Colonic mucosa (tissue), 4 donors: ENCODE data around the gene ALOX5AP. TPM values are rescaled to one million over a fixed set of nuclear protein-coding genes. Genes with fewer than 3 reads are reported as not detected.

Experiments
- DNase-seq: peaks from one replicate; pipeline ENCODE4 v3.0.0-alpha.2; 2020
- H3K27ac ChIP-seq: fragments of 200-600 bp; one replicate; pipeline ENCODE4 v1.8.0; 2021
- H3K27me3 ChIP-seq: fragments of 200-600 bp; one replicate; pipeline ENCODE4 v1.8.0; 2021
- H3K36me3 ChIP-seq: fragments of 200-600 bp; one replicate; pipeline ENCODE4 v1.8.0; 2021
- H3K4me1 ChIP-seq: fragments of 200-600 bp; one replicate; pipeline ENCODE4 v1.8.0; 2021; ENCODE audit warnings: mild to moderate bottlenecking
- H3K4me3 ChIP-seq: fragments of 200-600 bp; one replicate; pipeline ENCODE4 v1.8.0; 2021
- H3K9ac ChIP-seq, 2 donors: one replicate each; pipeline ENCODE4 v1.7.0; 2013; ENCODE audit warnings: control low read depth in 2 of 2, low read depth in 2 of 2, low read length in 2 of 2
- H3K9me3 ChIP-seq: fragments of 200-600 bp; one replicate; pipeline ENCODE4 v1.8.0; 2021
- intact Hi-C: fragments of 100-400 bp; cut with DNase I; formaldehyde crosslinking; loops from one replicate; pipeline ENCODE4 v1.14.1; 2022
- total RNA-seq, 2 donors: library from RNA; stranded (reverse); fragmentation: NEBNext Ultra II Directional in 1 of 2; extraction: Animal tissue kit (Norgen Biotek cat#: 25700) in 1 of 2; gene quantifications; one replicate each; pipeline ENCODE4 v1.2.1, GENCODE V29; 2021
- TF ChIP-seq, protein P1 (sequence below): fragments of 200-600 bp; IDR thresholded peaks from one replicate; pipeline ENCODE4 v1.8.0; 2022; ENCODE audit warnings: antibody characterized with exemption, mild to moderate bottlenecking
- donor health status: healthy.
- donor health status: DM: no; HTN: no; CAD: no.
- donor health status: DM: no; HTN: no; CAD: no.

ALOX5AP gene
- 1 to 10 TPM; 5.0 to 5.1 TPM for total RNA-seq

DNA sequence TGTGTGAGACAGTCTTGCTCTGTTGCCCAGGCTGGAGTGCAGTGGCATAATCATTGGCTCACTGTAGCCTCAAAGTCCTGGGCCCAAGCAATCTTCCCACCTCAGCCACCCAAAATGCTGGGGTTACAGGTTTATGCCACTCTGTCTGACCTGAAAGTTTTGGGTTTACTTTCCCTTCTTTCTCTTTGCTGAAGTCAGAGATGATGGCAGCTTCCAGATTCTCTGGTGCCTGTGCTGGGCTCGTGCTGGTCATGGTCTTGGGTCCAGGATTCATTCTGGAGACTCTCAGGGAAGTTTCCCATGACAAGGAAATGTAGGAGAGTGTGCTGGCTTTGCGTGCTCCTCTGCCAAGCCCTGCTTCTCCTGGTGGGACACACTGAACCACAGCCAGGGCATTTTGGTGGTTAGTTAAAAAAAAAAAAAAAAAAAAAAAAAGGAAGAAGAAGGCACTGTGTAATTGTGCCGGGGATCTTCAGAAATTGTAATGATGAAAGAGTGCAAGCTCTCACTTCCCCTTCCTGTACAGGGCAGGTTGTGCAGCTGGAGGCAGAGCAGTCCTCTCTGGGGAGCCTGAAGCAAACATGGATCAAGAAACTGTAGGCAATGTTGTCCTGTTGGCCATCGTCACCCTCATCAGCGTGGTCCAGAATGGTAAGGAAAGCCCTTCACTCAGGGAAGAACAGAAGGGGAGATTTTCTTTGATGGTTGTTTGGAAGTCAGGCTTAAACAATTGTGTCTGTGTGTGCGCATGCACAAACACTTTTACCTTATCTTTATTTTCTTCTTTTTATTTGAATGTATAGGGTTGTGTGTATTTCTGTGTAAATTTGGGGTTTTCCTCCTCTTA is at the start of gene ALOX5AP:
TSS of gene ALOX5AP (plus strand) at position 519 of the 847 bp plus-strand sequence. CDS start at position 582, 63 bp downstream.
- peak within 1 kb of the TSS in 1 of 2 donors; percentile 24 for H3K9ac ChIP-seq
- no peaks in the 10 kb centered on the region for H3K27me3 ChIP-seq
- H3K27ac ChIP-seq, result peak within 1 kb of the TSS; percentile 37
- intact Hi-C loops, result no loop called here
- H3K4me1 ChIP-seq, result no peaks in the 10 kb centered on the region
- no peak for DNase-seq
- no peak within 1 kb of the TSS for H3K4me3 ChIP-seq
- no peaks in the 10 kb centered on the region for H3K36me3 ChIP-seq
- TF ChIP-seq, protein P1, sequence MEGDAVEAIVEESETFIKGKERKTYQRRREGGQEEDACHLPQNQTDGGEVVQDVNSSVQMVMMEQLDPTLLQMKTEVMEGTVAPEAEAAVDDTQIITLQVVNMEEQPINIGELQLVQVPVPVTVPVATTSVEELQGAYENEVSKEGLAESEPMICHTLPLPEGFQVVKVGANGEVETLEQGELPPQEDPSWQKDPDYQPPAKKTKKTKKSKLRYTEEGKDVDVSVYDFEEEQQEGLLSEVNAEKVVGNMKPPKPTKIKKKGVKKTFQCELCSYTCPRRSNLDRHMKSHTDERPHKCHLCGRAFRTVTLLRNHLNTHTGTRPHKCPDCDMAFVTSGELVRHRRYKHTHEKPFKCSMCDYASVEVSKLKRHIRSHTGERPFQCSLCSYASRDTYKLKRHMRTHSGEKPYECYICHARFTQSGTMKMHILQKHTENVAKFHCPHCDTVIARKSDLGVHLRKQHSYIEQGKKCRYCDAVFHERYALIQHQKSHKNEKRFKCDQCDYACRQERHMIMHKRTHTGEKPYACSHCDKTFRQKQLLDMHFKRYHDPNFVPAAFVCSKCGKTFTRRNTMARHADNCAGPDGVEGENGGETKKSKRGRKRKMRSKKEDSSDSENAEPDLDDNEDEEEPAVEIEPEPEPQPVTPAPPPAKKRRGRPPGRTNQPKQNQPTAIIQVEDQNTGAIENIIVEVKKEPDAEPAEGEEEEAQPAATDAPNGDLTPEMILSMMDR, result no peak
- no peaks in the 10 kb centered on the region for H3K9me3 ChIP-seq

DNA sequence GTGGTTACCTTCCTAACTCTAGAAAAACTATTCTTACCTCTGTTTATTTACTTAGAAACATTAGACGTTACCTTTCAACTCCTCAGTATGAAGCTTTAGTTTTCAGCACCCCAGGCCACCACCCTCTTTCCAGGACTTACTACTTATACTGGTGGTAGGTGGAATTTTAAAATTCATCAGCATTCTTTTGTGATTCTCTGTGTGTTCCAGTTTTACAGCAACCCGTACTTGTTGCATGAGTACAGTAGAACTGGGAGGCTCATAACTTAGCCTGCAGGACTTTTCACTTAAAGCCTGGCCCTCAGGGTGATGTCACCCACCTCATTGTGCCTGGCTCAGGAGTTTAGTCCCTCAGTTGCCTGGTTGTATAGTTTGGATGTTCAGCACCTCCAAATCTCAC is 49.4 kb upstream of the ALOX5AP start:
- H3K4me3 ChIP-seq, result no peak overlapping the region
- intact Hi-C loops, result no loop called here
- peak overlapping the region; percentile 39 for H3K27ac ChIP-seq
- no peaks in the 10 kb centered on the region for H3K9me3 ChIP-seq
- TF ChIP-seq, protein P1, result no peak
- no peaks in the 10 kb centered on the region for H3K4me1 ChIP-seq
- H3K9ac ChIP-seq, result no peak overlapping the region
- no peaks in the 10 kb centered on the region for H3K36me3 ChIP-seq
- no peak for DNase-seq
- H3K27me3 ChIP-seq, result no peaks in the 10 kb centered on the region

DNA sequence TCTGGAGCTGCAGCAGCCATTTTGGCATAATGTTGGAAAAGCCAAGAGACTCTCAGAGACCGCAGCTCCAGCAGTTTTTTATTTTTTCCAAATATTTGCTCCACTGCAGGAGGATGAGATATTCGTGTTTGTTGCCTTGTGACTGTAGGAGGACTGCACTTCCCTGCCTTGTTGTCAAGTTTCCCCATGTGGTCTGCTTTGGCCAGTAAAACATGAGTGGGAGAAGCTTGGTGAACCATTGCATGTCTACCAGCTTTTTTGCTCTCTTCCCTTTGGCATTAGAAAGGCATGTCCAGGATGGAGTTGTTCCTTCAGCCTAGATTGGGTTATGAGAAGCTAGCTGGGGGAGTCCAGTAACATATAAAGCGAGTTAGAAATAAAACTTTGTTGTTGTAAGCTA is 47.7 kb upstream of the ALOX5AP start:
- TF ChIP-seq, protein P1, result no peak
- no peak for DNase-seq
- Histone ChIP-seq H3K9ac (no peak overlapping the region), H3K36me3 (no peaks in the 10 kb centered on the region), H3K27ac (no peak overlapping the region), H3K27me3 (no peaks in the 10 kb centered on the region), H3K9me3 (no peaks in the 10 kb centered on the region), H3K4me3 (no peak overlapping the region), H3K4me1 (no peaks in the 10 kb centered on the region)
- intact Hi-C loops, result no loop called here

DNA sequence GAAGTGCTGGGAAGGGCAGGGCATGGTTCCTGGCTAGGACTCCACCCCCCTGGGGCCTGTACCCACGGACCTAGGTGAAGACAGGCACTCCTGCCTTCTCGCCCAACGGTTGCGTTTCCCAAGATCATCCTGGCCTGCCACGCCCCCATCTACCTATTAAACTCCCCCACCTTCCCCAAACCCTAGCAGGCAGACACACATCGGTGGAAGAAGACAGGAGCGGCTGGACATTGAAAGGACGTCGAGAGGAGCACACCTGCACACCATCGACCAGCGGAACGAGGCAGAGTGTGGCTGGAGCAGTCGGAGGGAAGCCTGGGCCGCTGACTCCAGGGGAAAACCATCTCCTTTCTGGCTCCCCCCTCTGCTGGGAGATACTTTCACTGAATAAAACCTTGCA is 45.6 kb upstream of the ALOX5AP start:
- intact Hi-C loops, result loop anchor here (10.0 kb wide), 1 partner anchor 55 kb away; no protein-coding TSS in a partner anchor
- H3K27ac ChIP-seq, result peak overlapping the region; percentile 66
- H3K4me3 ChIP-seq, result no peak overlapping the region
- peak overlapping the region in 1 of 2 donors; percentile 60 for H3K9ac ChIP-seq
- no peaks in the 10 kb centered on the region for H3K27me3 ChIP-seq
- H3K9me3 ChIP-seq, result no peaks in the 10 kb centered on the region
- TF ChIP-seq, protein P1, result no peak
- no peaks in the 10 kb centered on the region for H3K4me1 ChIP-seq
- no peaks in the 10 kb centered on the region for H3K36me3 ChIP-seq
- no peak for DNase-seq

DNA sequence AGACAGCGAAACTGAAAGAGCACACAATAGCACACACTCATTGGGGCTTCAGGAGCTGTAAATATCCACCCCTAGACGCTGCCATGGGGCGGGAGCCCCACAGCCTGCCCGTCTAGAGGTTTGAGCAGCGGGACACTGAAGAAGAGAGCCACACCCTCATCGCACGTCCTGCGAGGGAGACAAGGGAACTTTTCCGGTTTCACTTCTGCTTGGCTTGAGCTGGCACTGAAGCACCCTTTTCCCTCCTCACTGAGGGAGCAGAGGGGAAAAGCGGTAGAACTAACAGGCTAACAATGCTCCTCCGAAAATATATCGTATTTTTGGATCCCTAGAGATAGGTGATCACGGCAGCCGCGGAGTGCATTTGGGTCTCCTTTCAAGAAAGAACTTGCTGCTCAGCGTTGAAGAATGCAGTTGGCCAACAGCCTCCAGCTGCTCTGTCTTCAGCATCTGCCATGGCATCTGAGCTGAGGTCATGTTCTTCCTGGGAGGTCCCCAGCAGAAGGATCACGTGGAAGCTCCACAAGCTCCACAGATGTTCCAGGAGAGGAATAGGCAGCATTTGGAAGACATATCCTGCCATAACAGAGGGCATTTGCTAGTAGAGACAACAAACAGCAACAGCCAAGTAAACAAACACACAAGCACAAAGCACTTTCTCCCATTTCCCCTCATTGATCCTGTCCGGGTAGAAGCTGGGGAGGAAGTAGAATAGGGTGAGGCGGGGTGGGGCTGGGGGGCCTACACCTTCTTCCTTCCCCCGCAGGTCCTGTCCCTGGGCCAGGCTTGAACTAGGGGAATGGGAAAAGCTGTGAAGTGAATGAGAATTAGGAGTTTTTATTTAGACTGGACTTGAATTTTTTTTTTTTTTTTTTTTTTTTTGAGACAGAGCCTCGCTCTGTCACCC is 44.8 kb upstream of the ALOX5AP start:
- Histone ChIP-seq H3K9me3 (no peaks in the 10 kb centered on the region), H3K4me1 (no peaks in the 10 kb centered on the region), H3K27me3 (no peaks in the 10 kb centered on the region), H3K4me3 (peak overlapping the region; percentile 20), H3K36me3 (no peaks in the 10 kb centered on the region), H3K9ac (peak overlapping the region in 1 of 2 donors; percentile 60), H3K27ac (peak overlapping the region; percentile 66)
- peak; percentile 79 for DNase-seq
- intact Hi-C loops, result loop anchor here (10.0 kb wide), 1 partner anchor 54 kb away; no protein-coding TSS in a partner anchor
- TF ChIP-seq, protein P1, result no peak
